Endothelial cell of umbilical vein (primary cell): ENCODE measurements around the gene ARID1B. TPM values are rescaled to one million over a fixed set of nuclear protein-coding genes. Genes with fewer than 3 reads are reported as not detected.

Experiments used
- BruUV-seq: library from RNA; stranded (reverse); fragments of 400-500 nt; replicated peaks from 2 replicates; lab custom pipeline; 2021; lab: Mats Ljungman, UMichigan
- CTCF ChIA-PET: fragments of 300-600, 350-600 bp; sonication (Branson Sonifier 250); formaldehyde crosslinking; loops from one replicate; lab custom pipeline; 2021; ENCODE audit warnings: antibody characterized with exemption, inconsistent platforms; lab: Charles Lee
- POLR2A ChIA-PET: fragments of 300-600, 350-600 bp; sonication (Branson Sonifier 250); formaldehyde crosslinking; loops from one replicate; lab custom pipeline; 2021; ENCODE audit warnings: antibody characterized with exemption, inconsistent platforms; lab: Charles Lee
- DNase-seq: peaks from one replicate; pipeline ENCODE4 v3.0.0-alpha.2; 2011; ENCODE audit warnings: low read depth, low spot score
- FAIRE-seq: peaks from 2 replicates; lab custom pipeline; 2011; peaks lifted over from hg19 to GRCh38; lab: Jason Lieb, UNC
- H2AFZ ChIP-seq: 2 replicates; pipeline ENCODE4 v1.6.0; 2012; ENCODE audit warnings: low read depth, low read length, control low read depth, inconsistent platforms
- H3K27ac ChIP-seq: 2 replicates; pipeline ENCODE4 v1.5.1; 2011; ENCODE audit warnings: low read depth, mild to moderate bottlenecking, control low read depth, low read length, moderate library complexity; ENCODE audit not compliant: insufficient read depth
- H3K27me3 ChIP-seq, 2 experiments: 2 replicates each; pipeline versions ENCODE4 v1.6.0 to v1.6.1; 2011; ENCODE audit warnings: low read length in 2 of 2, mixed read lengths in 1 of 2; ENCODE audit not compliant: control insufficient read depth in 2 of 2, insufficient read depth in 2 of 2
- H3K36me3 ChIP-seq, 2 experiments: 2 replicates in 1 of 2; 3 replicates in 1 of 2; pipeline ENCODE4 v1.5.1; 2011; ENCODE audit warnings: low read length in 2 of 2, mild to moderate bottlenecking in 1 of 2, moderate library complexity in 1 of 2; ENCODE audit not compliant: control insufficient read depth in 2 of 2, insufficient read depth in 2 of 2; ENCODE audit errors: extremely low read depth in 1 of 2
- H3K4me1 ChIP-seq: 3 replicates; pipeline ENCODE4 v1.5.1; 2011; ENCODE audit warnings: mild to moderate bottlenecking, low read length; ENCODE audit not compliant: control insufficient read depth, insufficient read depth; ENCODE audit errors: extremely low read depth
- H3K4me2 ChIP-seq: 2 replicates; pipeline ENCODE4 v1.6.1; 2011; ENCODE audit warnings: low read length, control low read depth, mixed read lengths; ENCODE audit not compliant: insufficient read depth
- H3K4me3 ChIP-seq, 3 experiments: fragments of 200-600 bp in 1 of 3; sonication (generic), shearing (Covaris generic) in 1 of 3; replicated peaks in 1 of 3; 2 replicates each; pipeline ENCODE4 v1.5.1; 2011 to 2016; ENCODE audit warnings: control low read depth in 3 of 3, low read length in 3 of 3, mild to moderate bottlenecking in 2 of 3, inconsistent platforms in 1 of 3, low read depth in 1 of 3, moderate library complexity in 1 of 3; ENCODE audit not compliant: insufficient read depth in 1 of 3
- H3K79me2 ChIP-seq: 2 replicates; pipeline ENCODE4 v1.6.0; 2012; ENCODE audit warnings: low read length, inconsistent platforms; ENCODE audit not compliant: control insufficient read depth, insufficient read depth
- H3K9ac ChIP-seq: replicated peaks from 2 replicates; pipeline ENCODE3; 2011; ENCODE audit warnings: low read length, control low read depth; ENCODE audit not compliant: insufficient read depth; ENCODE audit errors: extremely low read depth
- H3K9me1 ChIP-seq: replicated peaks from 3 replicates; pipeline ENCODE4 v1.6.0; 2011; ENCODE audit warnings: mild to moderate bottlenecking, low read length; ENCODE audit not compliant: control insufficient read depth, insufficient read depth; ENCODE audit errors: extremely low read depth
- H3K9me3 ChIP-seq: replicated peaks from 2 replicates; pipeline ENCODE4 v1.5.1; 2012; ENCODE audit warnings: low read length, inconsistent platforms; ENCODE audit not compliant: control insufficient read depth, insufficient read depth
- H4K20me1 ChIP-seq: replicated peaks from 2 replicates; pipeline ENCODE3; 2011; ENCODE audit warnings: mild to moderate bottlenecking, low read length; ENCODE audit not compliant: control insufficient read depth, insufficient read depth; ENCODE audit errors: extremely low read depth
- EZH2 ChIP-seq: IDR thresholded peaks from 2 replicates; pipeline ENCODE4 v1.6.1; 2012; ENCODE audit warnings: borderline replicate concordance, low read depth, mild to moderate bottlenecking, moderate library complexity, low read length, inconsistent platforms; ENCODE audit not compliant: severe bottlenecking
- FOS ChIP-seq: IDR thresholded peaks from 2 replicates; pipeline ENCODE4 v1.6.1; 2011; ENCODE audit warnings: mild to moderate bottlenecking, low read length, moderate library complexity, borderline replicate concordance; ENCODE audit not compliant: insufficient read depth
- GATA2 ChIP-seq: IDR thresholded peaks from 2 replicates; pipeline ENCODE4 v1.7.0; 2011; ENCODE audit warnings: low read depth, mild to moderate bottlenecking, moderate library complexity, mixed read lengths, low read length; ENCODE audit not compliant: insufficient read length, insufficient read depth
- JUN ChIP-seq: IDR thresholded peaks from 2 replicates; pipeline ENCODE4 v1.6.1; 2011; ENCODE audit warnings: borderline replicate concordance, low read depth; ENCODE audit not compliant: insufficient read length, insufficient read depth
- MYC ChIP-seq: IDR thresholded peaks from one replicate; pipeline ENCODE4 v1.6.1; 2011; ENCODE audit warnings: mild to moderate bottlenecking, low read depth, low read length
- POLR2A ChIP-seq: IDR thresholded peaks from 2 replicates; pipeline ENCODE4 v1.6.1; 2012; ENCODE audit warnings: low read depth, mild to moderate bottlenecking, control low read depth, low read length
- POLR2AphosphoS5 ChIP-seq: IDR thresholded peaks from 2 replicates; pipeline ENCODE4 v1.6.1; 2012; ENCODE audit warnings: low read depth, mild to moderate bottlenecking, control low read depth, low read length, moderate library complexity; ENCODE audit not compliant: insufficient read depth
- dilution Hi-C: fragments of 300-500 bp; cut with MboI; formaldehyde crosslinking; loops from one replicate; pipeline ENCODE4 v1.15.0; 2019; ENCODE audit warnings: low sequenced_read_pairs; ENCODE audit not compliant: extremely low pct_ligation_motif_present
- intact Hi-C: fragments of 100-400 bp; cut with micrococcal nuclease; formaldehyde crosslinking; loops from one replicate; pipeline ENCODE4 v1.10.0; 2022
- polyA plus RNA-seq, 4 experiments: library from polyadenylated mRNA; depleted of rRNA in 3 of 4; stranded (reverse) in 3 of 4; unstranded in 1 of 4; fragments of >200 nt; gene quantifications; 2 replicates each; pipeline versions ENCODE4 v1.2.1 to v1.2.3, GENCODE V29; 2011 to 2012; ENCODE audit warnings: missing spikeins in 1 of 4
- total RNA-seq: library from RNA; stranded (reverse); gene quantifications from 2 replicates; pipeline ENCODE4 v1.2.3, GENCODE V29; 2021
- TF ChIP-seq, protein P1 (sequence below), 2 donors: IDR thresholded peaks; 1 replicate in 1 of 2; 2 replicates in 1 of 2; pipeline ENCODE4 v1.5.1; 2011; ENCODE audit warnings: low read length in 2 of 2, mild to moderate bottlenecking in 2 of 2, moderate library complexity in 2 of 2, control low read depth in 1 of 2, inconsistent platforms in 1 of 2, low read depth in 1 of 2; ENCODE audit not compliant: insufficient read depth in 1 of 2; ENCODE audit errors: extremely low read depth in 1 of 2
- TF ChIP-seq, protein P2 (sequence below): IDR thresholded peaks from 2 replicates; pipeline ENCODE4 v1.6.1; 2011; ENCODE audit not compliant: insufficient read depth, insufficient read length

ARID1B gene
- total and polyA plus RNA-seq, 2 donors (not counting 3 experiments of a cell fraction or from before 2014, with no cell fraction given), result 21.8 to 89.5 TPM

DNA sequence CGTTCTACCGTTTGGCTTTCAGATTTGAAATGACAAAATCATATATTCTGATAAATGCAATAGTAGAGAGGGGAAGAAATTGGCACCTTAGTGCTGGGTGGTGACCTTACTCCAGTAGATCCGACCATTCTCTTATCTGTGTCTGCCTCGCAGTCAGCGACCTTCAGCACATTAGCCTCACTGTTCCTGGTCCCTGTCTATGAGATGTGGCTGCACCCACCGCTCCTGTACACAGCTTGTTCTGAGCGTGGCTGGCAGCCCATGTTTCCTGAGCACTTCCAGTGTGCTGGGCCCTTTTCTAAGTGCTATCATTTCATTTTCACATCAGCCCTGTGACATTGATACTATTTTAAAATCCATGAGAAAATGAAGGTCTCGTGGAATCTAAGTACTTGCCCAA is 408.0 kb downstream of the ARID1B start:
- peak; percentile 37 for FAIRE-seq

DNA sequence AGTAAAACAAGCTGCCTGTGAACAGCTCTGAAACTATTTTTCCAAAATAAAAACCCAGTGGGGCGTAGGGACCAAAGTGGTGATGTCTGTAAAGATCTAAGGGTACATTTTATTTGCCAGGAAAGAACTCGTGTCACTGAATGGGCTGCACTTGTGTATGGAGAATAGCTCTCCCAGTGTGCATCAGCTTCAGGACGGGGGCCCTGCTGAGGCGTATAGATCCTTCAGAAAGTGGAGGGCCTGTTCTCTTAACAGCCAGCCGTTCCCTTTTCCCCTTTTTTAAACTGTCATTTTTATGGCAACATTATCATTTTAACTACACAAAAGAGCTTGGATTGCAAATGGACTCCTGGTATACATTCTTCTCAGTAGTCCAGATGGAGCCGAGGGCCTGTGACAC is 408.8 kb downstream of the ARID1B start:
- H3K4me1 ChIP-seq, result no peaks in the 10 kb centered on the region
- no peak overlapping the region for H2AFZ ChIP-seq
- TF ChIP-seq, protein P1, sequence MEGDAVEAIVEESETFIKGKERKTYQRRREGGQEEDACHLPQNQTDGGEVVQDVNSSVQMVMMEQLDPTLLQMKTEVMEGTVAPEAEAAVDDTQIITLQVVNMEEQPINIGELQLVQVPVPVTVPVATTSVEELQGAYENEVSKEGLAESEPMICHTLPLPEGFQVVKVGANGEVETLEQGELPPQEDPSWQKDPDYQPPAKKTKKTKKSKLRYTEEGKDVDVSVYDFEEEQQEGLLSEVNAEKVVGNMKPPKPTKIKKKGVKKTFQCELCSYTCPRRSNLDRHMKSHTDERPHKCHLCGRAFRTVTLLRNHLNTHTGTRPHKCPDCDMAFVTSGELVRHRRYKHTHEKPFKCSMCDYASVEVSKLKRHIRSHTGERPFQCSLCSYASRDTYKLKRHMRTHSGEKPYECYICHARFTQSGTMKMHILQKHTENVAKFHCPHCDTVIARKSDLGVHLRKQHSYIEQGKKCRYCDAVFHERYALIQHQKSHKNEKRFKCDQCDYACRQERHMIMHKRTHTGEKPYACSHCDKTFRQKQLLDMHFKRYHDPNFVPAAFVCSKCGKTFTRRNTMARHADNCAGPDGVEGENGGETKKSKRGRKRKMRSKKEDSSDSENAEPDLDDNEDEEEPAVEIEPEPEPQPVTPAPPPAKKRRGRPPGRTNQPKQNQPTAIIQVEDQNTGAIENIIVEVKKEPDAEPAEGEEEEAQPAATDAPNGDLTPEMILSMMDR (IDR thresholded peaks at IDR 0.05; ENCODE audit: extremely low read depth in 1 of 2, insufficient read depth in 1 of 2, low read depth in 1 of 2, low read length in 2 of 2), result no peak
- no peak for TF ChIP-seq POLR2A
- TF ChIP-seq, protein P2, sequence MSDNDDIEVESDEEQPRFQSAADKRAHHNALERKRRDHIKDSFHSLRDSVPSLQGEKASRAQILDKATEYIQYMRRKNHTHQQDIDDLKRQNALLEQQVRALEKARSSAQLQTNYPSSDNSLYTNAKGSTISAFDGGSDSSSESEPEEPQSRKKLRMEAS, result no peak
- TF ChIP-seq JUN, result no peak
- TF ChIP-seq FOS, result no peak
- TF ChIP-seq EZH2, result no peak
- TF ChIP-seq GATA2, result no peak
- no peak for TF ChIP-seq POLR2AphosphoS5
- no peak for TF ChIP-seq MYC
- dilution Hi-C loops, result no loop called here
- no TSS peak for BruUV-seq
- FAIRE-seq, result no peak
- no peak overlapping the region for H3K27ac ChIP-seq
- no peaks in the 10 kb centered on the region for H3K27me3 ChIP-seq
- intact Hi-C loops, result loop anchor here (2.0 to 10.0 kb wide), 2 partner anchors 43 to 501 kb away; no protein-coding TSS in a partner anchor
- ChIA-PET CTCF (interaction anchor here (2.1 to 2.9 kb wide), 2 partner anchors 47 to 140 kb away, joined by 7 to 17 read pairs; no protein-coding TSS in a partner anchor), POLR2A (no interaction called here)
- DNase-seq, result no peak
- H3K79me2 ChIP-seq, result no peaks in the 10 kb centered on the region
- H3K9me1 ChIP-seq, result no peaks in the 10 kb centered on the region
- H3K4me2 ChIP-seq, result no peak overlapping the region
- no peaks in the 10 kb centered on the region for H3K9me3 ChIP-seq
- no peak overlapping the region for H3K9ac ChIP-seq
- no peaks in the 10 kb centered on the region for H4K20me1 ChIP-seq
- H3K36me3 ChIP-seq, result peaks cover 7 to 28% of the 10 kb centered on the region in 2 experiments
- H3K4me3 ChIP-seq, result no peak overlapping the region

More for the DNA sequence above, 408.0 kb downstream of the ARID1B start:
- dilution Hi-C loops (no loop called here), intact Hi-C loops (loop anchor here (2.0 to 10.0 kb wide), 2 partner anchors 42 to 500 kb away; no protein-coding TSS in a partner anchor)
- no peak overlapping the region for H3K27ac ChIP-seq
- H3K4me1 ChIP-seq, result no peaks in the 10 kb centered on the region
- H4K20me1 ChIP-seq, result no peaks in the 10 kb centered on the region
- TF ChIP-seq, protein P2, result no peak
- TF ChIP-seq FOS, result no peak
- TF ChIP-seq EZH2, result no peak
- no peak for TF ChIP-seq MYC
- H3K9me3 ChIP-seq, result no peaks in the 10 kb centered on the region
- no peaks in the 10 kb centered on the region for H3K9me1 ChIP-seq
- ChIA-PET CTCF (interaction anchor here (1.4 to 2.9 kb wide), 6 partner anchors 42 to 619 kb away, joined by 3 to 28 read pairs (median 8); no protein-coding TSS in a partner anchor), POLR2A (no interaction called here)
- H3K36me3 ChIP-seq, result peaks cover 7 to 22% of the 10 kb centered on the region in 2 experiments
- H2AFZ ChIP-seq, result no peak overlapping the region
- no peak for DNase-seq
- H3K4me2 ChIP-seq, result no peak overlapping the region
- no TSS peak for BruUV-seq
- no peak overlapping the region for H3K4me3 ChIP-seq
- no peaks in the 10 kb centered on the region for H3K27me3 ChIP-seq
- H3K79me2 ChIP-seq, result no peaks in the 10 kb centered on the region
- no peak overlapping the region for H3K9ac ChIP-seq
